ENCODE results near the gene LTO1. TPM values are rescaled to one million over a fixed set of nuclear protein-coding genes. Genes with fewer than 3 reads are reported as not detected.

Gene LTO1
- total RNA-seq, 1 donor from 2014 or later = 20.0 TPM

DNA sequence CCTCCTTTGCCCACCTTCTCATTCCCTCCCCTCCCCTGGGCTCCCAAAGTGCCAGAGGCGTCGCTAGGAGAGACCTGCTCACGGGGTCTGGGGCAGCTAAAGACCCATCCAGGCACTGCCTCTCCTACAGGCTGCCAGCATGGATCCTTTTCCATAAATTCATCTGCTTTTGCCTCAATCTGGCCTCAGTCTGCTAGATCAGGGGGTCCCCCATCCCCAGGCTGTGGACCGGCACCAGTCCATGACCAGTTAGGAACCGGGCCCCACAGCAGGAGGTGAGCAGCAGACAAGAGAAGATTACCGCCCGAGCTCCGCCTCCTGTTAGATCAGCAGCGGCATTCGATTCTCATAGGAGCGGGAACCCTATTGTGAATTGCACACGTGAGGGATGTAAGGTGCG lies 12.3 kb downstream of the LTO1 start:
- Histone ChIP-seq H4K20me1 (ENCODE audit: insufficient read depth, low read length) (peaks cover 11% of the 10 kb centered on the region), H3K9me3 (ENCODE audit: insufficient read depth, low read depth, low read length) (no peaks in the 10 kb centered on the region), H3K4me1 (ENCODE audit: insufficient read depth, low read length) (peaks cover 9% of the 10 kb centered on the region), H3K27me3 (ENCODE audit: insufficient read depth, low read length) (no peaks in the 10 kb centered on the region), H2AFZ (ENCODE audit: low read depth, low read length) (no peak overlapping the region), H3K9ac (ENCODE audit: low read length) (no peak overlapping the region), H3K4me3 (ENCODE audit: insufficient read depth, low read depth, low read length) (no peak overlapping the region), H3K79me2 (ENCODE audit: insufficient read depth, low read length) (peaks cover 3% of the 10 kb centered on the region), H3K36me3 (ENCODE audit: insufficient read depth, low read length) (peaks cover 9% of the 10 kb centered on the region), H3K27ac (ENCODE audit: low read depth, low read length) (no peak overlapping the region), H3K4me2 (ENCODE audit: low read length) (no peak overlapping the region)
- Mint-ChIP-seq H3K27ac (ENCODE audit: unreplicated experiment) (no peak overlapping the region), H3K27me3 (ENCODE audit: low read depth, unreplicated experiment) (peaks cover 6% of the 10 kb centered on the region), H3K36me3 (ENCODE audit: low read depth, unreplicated experiment) (peaks cover 26% of the 10 kb centered on the region), H3K4me3 (ENCODE audit: unreplicated experiment) (no peak overlapping the region), H3K9me3 (ENCODE audit: unreplicated experiment) (no peaks in the 10 kb centered on the region), H3K4me1 (ENCODE audit: low read depth, unreplicated experiment) (peaks cover 6% of the 10 kb centered on the region)
- TF ChIP-seq EZH2 (IDR thresholded peaks at IDR 0.05; ENCODE audit: insufficient read depth, low read length) = no peak
- TF ChIP-seq, protein P1, sequence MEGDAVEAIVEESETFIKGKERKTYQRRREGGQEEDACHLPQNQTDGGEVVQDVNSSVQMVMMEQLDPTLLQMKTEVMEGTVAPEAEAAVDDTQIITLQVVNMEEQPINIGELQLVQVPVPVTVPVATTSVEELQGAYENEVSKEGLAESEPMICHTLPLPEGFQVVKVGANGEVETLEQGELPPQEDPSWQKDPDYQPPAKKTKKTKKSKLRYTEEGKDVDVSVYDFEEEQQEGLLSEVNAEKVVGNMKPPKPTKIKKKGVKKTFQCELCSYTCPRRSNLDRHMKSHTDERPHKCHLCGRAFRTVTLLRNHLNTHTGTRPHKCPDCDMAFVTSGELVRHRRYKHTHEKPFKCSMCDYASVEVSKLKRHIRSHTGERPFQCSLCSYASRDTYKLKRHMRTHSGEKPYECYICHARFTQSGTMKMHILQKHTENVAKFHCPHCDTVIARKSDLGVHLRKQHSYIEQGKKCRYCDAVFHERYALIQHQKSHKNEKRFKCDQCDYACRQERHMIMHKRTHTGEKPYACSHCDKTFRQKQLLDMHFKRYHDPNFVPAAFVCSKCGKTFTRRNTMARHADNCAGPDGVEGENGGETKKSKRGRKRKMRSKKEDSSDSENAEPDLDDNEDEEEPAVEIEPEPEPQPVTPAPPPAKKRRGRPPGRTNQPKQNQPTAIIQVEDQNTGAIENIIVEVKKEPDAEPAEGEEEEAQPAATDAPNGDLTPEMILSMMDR (IDR thresholded peaks at IDR 0.05; ENCODE audit: insufficient read depth, low read depth, low read length) = no peak
- FAIRE-seq = no peak
- no peak for DNase-seq (ENCODE audit: low read depth)

GRCh38 chr11:69662021-69662698 lies 13.0 kb downstream of the LTO1 start:
- H3K4me3 Mint-ChIP-seq (ENCODE audit: unreplicated experiment) = no peak overlapping the region
- Histone ChIP-seq H3K9me3 (ENCODE audit: insufficient read depth, low read depth, low read length) (no peaks in the 10 kb centered on the region), H3K27me3 (ENCODE audit: insufficient read depth, low read length) (no peaks in the 10 kb centered on the region), H2AFZ (ENCODE audit: low read depth, low read length) (no peak overlapping the region), H3K4me3 (ENCODE audit: insufficient read depth, low read depth, low read length) (no peak overlapping the region), H3K4me1 (ENCODE audit: insufficient read depth, low read length) (peaks cover 13% of the 10 kb centered on the region), H3K27ac (ENCODE audit: low read depth, low read length) (no peak overlapping the region), H3K36me3 (ENCODE audit: insufficient read depth, low read length) (peaks cover 3% of the 10 kb centered on the region), H3K9ac (ENCODE audit: low read length) (no peak overlapping the region), H3K4me2 (ENCODE audit: low read length) (no peak overlapping the region), H3K79me2 (ENCODE audit: insufficient read depth, low read length) (peaks cover under 1% of the 10 kb centered on the region), H4K20me1 (ENCODE audit: insufficient read depth, low read length) (peaks cover 4% of the 10 kb centered on the region)
- DNase-seq (ENCODE audit: low read depth) (no peak), FAIRE-seq (no peak)
- H3K4me1 Mint-ChIP-seq (ENCODE audit: low read depth, unreplicated experiment) = peaks cover 8% of the 10 kb centered on the region
- peaks cover 6% of the 10 kb centered on the region for H3K27me3 Mint-ChIP-seq (ENCODE audit: low read depth, unreplicated experiment)
- H3K27ac Mint-ChIP-seq (ENCODE audit: unreplicated experiment) = no peak overlapping the region
- no peaks in the 10 kb centered on the region for H3K9me3 Mint-ChIP-seq (ENCODE audit: unreplicated experiment)
- TF ChIP-seq, protein P1 (IDR thresholded peaks at IDR 0.05; ENCODE audit: insufficient read depth, low read depth, low read length) = peak; percentile 26
- no peak for TF ChIP-seq EZH2 (IDR thresholded peaks at IDR 0.05; ENCODE audit: insufficient read depth, low read length)
- H3K36me3 Mint-ChIP-seq (ENCODE audit: low read depth, unreplicated experiment) = peaks cover 22% of the 10 kb centered on the region

DNA sequence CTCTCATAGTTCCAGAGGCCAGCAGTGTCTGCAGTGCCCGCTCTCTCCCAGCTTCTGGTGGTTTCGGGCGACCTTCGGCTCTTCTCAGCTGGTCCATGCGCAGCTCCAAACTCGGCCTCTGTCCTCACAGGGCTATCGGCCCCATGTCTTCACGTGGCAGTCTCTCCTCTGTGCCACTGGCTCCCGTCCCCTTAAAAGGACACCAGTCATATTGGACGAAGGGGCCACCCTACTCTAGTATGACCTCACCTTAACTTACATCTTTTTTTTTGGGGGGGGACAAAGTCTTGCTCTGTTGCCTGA lies 13.8 kb downstream of the LTO1 start:
- H3K79me2 ChIP-seq (ENCODE audit: insufficient read depth, low read length) = no peaks in the 10 kb centered on the region
- H3K4me2 ChIP-seq (ENCODE audit: low read length) = no peak overlapping the region
- Mint-ChIP-seq H3K4me1 (ENCODE audit: low read depth, unreplicated experiment) (peaks cover 8% of the 10 kb centered on the region), H3K27ac (ENCODE audit: unreplicated experiment) (no peak overlapping the region), H3K4me3 (ENCODE audit: unreplicated experiment) (no peak overlapping the region), H3K36me3 (ENCODE audit: low read depth, unreplicated experiment) (peaks cover 22% of the 10 kb centered on the region), H3K27me3 (ENCODE audit: low read depth, unreplicated experiment) (peaks cover 6% of the 10 kb centered on the region), H3K9me3 (ENCODE audit: unreplicated experiment) (no peaks in the 10 kb centered on the region)
- peaks cover 13% of the 10 kb centered on the region for H3K4me1 ChIP-seq (ENCODE audit: insufficient read depth, low read length)
- peaks cover 2% of the 10 kb centered on the region for H3K36me3 ChIP-seq (ENCODE audit: insufficient read depth, low read length)
- FAIRE-seq = no peak
- no peaks in the 10 kb centered on the region for H3K27me3 ChIP-seq (ENCODE audit: insufficient read depth, low read length)
- no peak for TF ChIP-seq EZH2 (IDR thresholded peaks at IDR 0.05; ENCODE audit: insufficient read depth, low read length)
- TF ChIP-seq, protein P1 (IDR thresholded peaks at IDR 0.05; ENCODE audit: insufficient read depth, low read depth, low read length) = no peak
- no peak overlapping the region for H3K27ac ChIP-seq (ENCODE audit: low read depth, low read length)
- H2AFZ ChIP-seq (ENCODE audit: low read depth, low read length) = no peak overlapping the region
- H3K4me3 ChIP-seq (ENCODE audit: insufficient read depth, low read depth, low read length) = no peak overlapping the region
- H3K9ac ChIP-seq (ENCODE audit: low read length) = no peak overlapping the region
- H4K20me1 ChIP-seq (ENCODE audit: insufficient read depth, low read length) = peaks cover 3% of the 10 kb centered on the region
- no peak for DNase-seq (ENCODE audit: low read depth)
- no peaks in the 10 kb centered on the region for H3K9me3 ChIP-seq (ENCODE audit: insufficient read depth, low read depth, low read length)
